Medulla oblongata (tissue), 1 donor: ENCODE measurements around the gene AKIRIN2.

ENCODE experiments used
- DNase-seq: peaks from one replicate; pipeline ENCODE4 v3.0.0-alpha.2; 2015; ENCODE audit errors: extremely low spot score

Gene AKIRIN2

GRCh38 chr6:87655824-87656223, 46.2 kb downstream of the AKIRIN2 start:
- DNase-seq, result no peak

GRCh38 chr6:87654875-87655454, 47.1 kb downstream of the AKIRIN2 start:
- no peak for DNase-seq

GRCh38 chr6:87654122-87654521, 47.9 kb downstream of the AKIRIN2 start:
- DNase-seq, result no peak

- no peak for DNase-seq
Measured at GRCh38 chr6:87653074-87653962, 48.7 kb downstream of the AKIRIN2 start.

GRCh38 chr6:87645080-87645479, 57.0 kb downstream of the AKIRIN2 start:
- DNase-seq, result no peak

- DNase-seq, result no peak
Measured at GRCh38 chr6:87641065-87641692, 60.9 kb downstream of the AKIRIN2 start.

GRCh38 chr6:87639373-87639772, 62.7 kb downstream of the AKIRIN2 start:
- no peak for DNase-seq

GRCh38 chr6:87637106-87637505, 64.9 kb downstream of the AKIRIN2 start:
- no peak for DNase-seq

GRCh38 chr6:87636315-87636714, 65.7 kb downstream of the AKIRIN2 start:
- DNase-seq, result no peak

- DNase-seq, result no peak
Measured at GRCh38 chr6:87633851-87634250, 68.2 kb downstream of the AKIRIN2 start.

GRCh38 chr6:87630746-87631145, 71.3 kb downstream of the AKIRIN2 start:
- no peak for DNase-seq

GRCh38 chr6:87628881-87629280, 73.2 kb downstream of the AKIRIN2 start:
- DNase-seq, result no peak

GRCh38 chr6:87628424-87628823, 73.6 kb downstream of the AKIRIN2 start:
- no peak for DNase-seq
